CD4-positive, alpha-beta memory T cell (primary cell): ENCODE results near the gene ITGB2. TPM values are rescaled to one million over a fixed set of nuclear protein-coding genes. Genes with fewer than 3 reads are reported as not detected.

Source experiments
- CTCF ChIA-PET: fragments of 350-600 bp; sonication (Branson Sonifier 250); formaldehyde crosslinking; loops from one replicate; lab custom pipeline; 2021; ENCODE audit warnings: inconsistent platforms; ENCODE audit not compliant: partially characterized antibody; lab: Charles Lee
- POLR2A ChIA-PET: fragments of 350-600 bp; sonication (Branson Sonifier 250); formaldehyde crosslinking; loops from one replicate; lab custom pipeline; 2021; ENCODE audit not compliant: partially characterized antibody; lab: Charles Lee
- DNase-seq, 5 donors: peaks; one replicate each; pipeline versions ENCODE4 v3.0.0 to v3.0.0-alpha.2; 2020 to 2022; ENCODE audit warnings: mixed read lengths in 1 of 5
- H3K27ac ChIP-seq: one replicate; pipeline ENCODE4 v1.7.0; 2013; ENCODE audit warnings: low read depth, low read length
- H3K27me3 ChIP-seq: 2 replicates; pipeline ENCODE4 v1.7.0; 2013; ENCODE audit warnings: mild to moderate bottlenecking, low read length, moderate library complexity; ENCODE audit not compliant: insufficient read depth
- H3K36me3 ChIP-seq: 2 replicates; pipeline ENCODE4 v1.7.0; 2013; ENCODE audit warnings: mild to moderate bottlenecking, low read length, moderate library complexity; ENCODE audit not compliant: insufficient read depth
- H3K4me1 ChIP-seq: 2 replicates; pipeline ENCODE4 v1.7.0; 2013; ENCODE audit warnings: mild to moderate bottlenecking, low read length, moderate library complexity; ENCODE audit not compliant: insufficient read depth
- H3K4me3 ChIP-seq, 2 donors: one replicate each; pipeline ENCODE4 v1.7.0; 2013; ENCODE audit warnings: low read length in 2 of 2, mild to moderate bottlenecking in 1 of 2
- H3K9me3 ChIP-seq, 2 donors: one replicate each; pipeline ENCODE4 v1.7.0; 2013; ENCODE audit warnings: low read length in 2 of 2, control low read depth in 1 of 2; ENCODE audit not compliant: control insufficient read depth in 1 of 2
- H3K27ac Mint-ChIP-seq, 7 donors: one replicate each; pipeline ENCODE4 v1.8.0; 2020 to 2021; ENCODE audit warnings: mixed read lengths in 7 of 7, mild to moderate bottlenecking in 6 of 7, inconsistent platforms in 3 of 7, moderate library complexity in 3 of 7
- H3K27me3 Mint-ChIP-seq, 2 donors: one replicate each; pipeline ENCODE4 v1.8.0; 2020 to 2021; ENCODE audit warnings: mixed read lengths in 2 of 2
- H3K36me3 Mint-ChIP-seq, 2 donors: one replicate each; pipeline ENCODE4 v1.8.0; 2020 to 2021; ENCODE audit warnings: mixed read lengths in 2 of 2, inconsistent platforms in 1 of 2, mild to moderate bottlenecking in 1 of 2
- H3K4me1 Mint-ChIP-seq, 4 donors: one replicate each; pipeline ENCODE4 v1.8.0; 2020 to 2021; ENCODE audit warnings: mixed read lengths in 4 of 4, mild to moderate bottlenecking in 1 of 4
- H3K4me3 Mint-ChIP-seq, 8 donors: one replicate each; pipeline ENCODE4 v1.8.0; 2020 to 2021; ENCODE audit warnings: mixed read lengths in 8 of 8, mild to moderate bottlenecking in 7 of 8, moderate library complexity in 6 of 8, inconsistent platforms in 3 of 8
- H3K9me3 Mint-ChIP-seq, 8 donors: one replicate each; pipeline ENCODE4 v1.8.0; 2020 to 2021; ENCODE audit warnings: mixed read lengths in 8 of 8, mild to moderate bottlenecking in 5 of 8, inconsistent platforms in 3 of 8, moderate library complexity in 1 of 8
- intact Hi-C: fragments of 100-400 bp; cut with micrococcal nuclease; formaldehyde crosslinking; loops from one replicate; pipeline ENCODE4 v1.15.1; 2023
- polyA plus RNA-seq, 2 donors: library from polyadenylated mRNA; unstranded; fragments of 300-500 nt; fragmentation: Illumina TruSeq; gene quantifications; one replicate each; pipeline ENCODE4 v1.2.3, GENCODE V29; 2021
- total RNA-seq, 2 experiments: library from RNA; stranded (reverse); gene quantifications; one replicate each; pipeline ENCODE4 v1.2.3, GENCODE V29; 2021

The ITGB2 gene
- total and polyA plus RNA-seq, 4 experiments from 2014 or later = 278 to 575 (median 414) TPM

DNA sequence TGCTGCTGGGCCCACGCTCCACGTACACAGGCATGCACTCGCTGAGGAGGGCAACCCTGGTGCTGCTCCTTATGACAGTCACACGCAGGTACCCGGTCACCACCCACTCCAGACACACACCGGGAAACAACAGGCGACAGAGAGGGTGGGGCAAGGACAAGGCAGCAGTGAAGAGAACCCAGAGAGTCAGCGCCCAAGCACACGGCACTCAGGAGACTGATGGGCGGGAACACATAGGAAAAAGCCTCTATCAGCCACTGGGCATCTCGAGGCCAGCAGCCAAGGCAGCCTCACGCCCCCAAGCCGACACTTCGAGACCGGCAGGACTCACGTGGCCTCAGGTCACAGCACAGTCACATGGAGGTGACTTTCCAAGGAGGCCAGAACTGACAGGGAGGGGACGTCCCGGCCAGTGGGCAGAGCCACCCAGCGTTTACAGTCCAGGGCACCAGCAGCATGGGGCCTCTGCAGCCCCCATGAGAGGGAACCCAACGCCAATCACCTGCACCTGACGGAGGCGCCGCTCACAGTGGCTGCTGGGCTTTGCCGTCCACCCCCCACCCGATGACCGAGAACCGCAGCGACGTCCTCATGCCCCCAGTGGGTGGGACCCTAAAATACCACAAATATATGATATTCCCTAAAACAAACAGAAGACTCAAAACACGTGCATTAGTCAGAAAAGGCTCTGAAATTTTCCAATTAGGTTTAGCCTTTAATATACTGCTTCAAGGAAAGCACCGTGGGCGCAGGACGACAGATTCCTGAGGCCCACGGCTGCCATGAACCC, 66.9 kb downstream of the ITGB2 start:
- ChIA-PET CTCF (no interaction called here), POLR2A (interaction anchor here (1.2 kb wide), 1 partner anchor 13 kb away, joined by 3 read pairs; no protein-coding TSS in a partner anchor)
- H3K4me1 ChIP-seq = peaks cover 33% of the 10 kb centered on the region
- no peak overlapping the region for H3K4me3 ChIP-seq
- no peaks in the 10 kb centered on the region for H3K9me3 Mint-ChIP-seq
- intact Hi-C loops = no loop called here
- H3K36me3 Mint-ChIP-seq = peaks cover 47 to 82% of the 10 kb centered on the region in 2 donors
- no peak for DNase-seq
- H3K27me3 ChIP-seq = no peaks in the 10 kb centered on the region
- peak overlapping the region in 2 of 8 donors; percentile 19 to 46 for H3K4me3 Mint-ChIP-seq
- peak overlapping the region; percentile 51 to 92 (median 72) for H3K27ac Mint-ChIP-seq
- H3K4me1 Mint-ChIP-seq = peaks cover 15 to 60% (median 37%) of the 10 kb centered on the region in 4 donors
- H3K36me3 ChIP-seq = peaks cover 74% of the 10 kb centered on the region
- H3K27ac ChIP-seq = no peak overlapping the region
- no peaks in the 10 kb centered on the region for H3K9me3 ChIP-seq
- no peaks in the 10 kb centered on the region for H3K27me3 Mint-ChIP-seq

DNA sequence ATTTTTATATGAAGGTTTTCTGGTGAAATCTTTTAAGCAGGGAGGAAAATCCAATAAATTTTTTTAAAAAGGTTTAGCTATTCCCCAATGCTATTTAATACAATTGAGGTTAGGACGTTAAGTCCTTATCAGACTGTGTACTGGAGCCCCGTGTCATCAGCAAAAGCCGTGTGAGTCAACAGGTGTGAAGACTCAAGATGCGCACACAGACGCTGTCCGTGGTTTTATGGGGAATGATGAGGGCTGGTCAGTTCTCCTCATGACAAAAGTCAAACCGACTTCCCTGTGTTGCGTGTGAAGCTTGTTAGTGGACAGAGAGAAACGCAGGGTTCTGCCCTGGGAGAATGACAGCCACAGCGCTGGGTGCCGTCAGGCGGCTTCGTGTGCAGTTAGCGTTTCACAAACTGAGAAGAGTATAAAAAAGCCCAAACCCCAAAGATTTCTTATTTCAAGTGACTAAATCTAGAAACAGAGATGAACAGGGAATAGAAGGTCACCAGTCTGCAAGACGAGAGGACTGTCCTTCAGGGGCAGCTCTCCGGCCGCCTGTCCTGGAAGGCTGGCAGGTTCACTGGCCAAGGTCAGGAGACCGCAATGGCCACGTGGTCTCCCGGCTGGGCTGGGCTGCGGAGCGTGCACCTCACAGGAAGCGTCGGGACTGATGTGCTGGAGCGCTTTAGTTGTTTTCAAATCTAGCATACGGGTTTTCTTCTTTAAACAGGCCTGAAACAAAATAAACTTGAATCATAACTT, 69.6 kb downstream of the ITGB2 start:
- no peaks in the 10 kb centered on the region for H3K9me3 Mint-ChIP-seq
- H3K27ac Mint-ChIP-seq = peak overlapping the region; percentile 12 to 78 (median 64)
- CTCF ChIA-PET = interaction anchor here (1.3 to 1.5 kb wide), 3 partner anchors 33 to 287 kb away, joined by 3 read pairs; no protein-coding TSS in a partner anchor
- H3K4me1 Mint-ChIP-seq = peaks cover 18 to 62% (median 42%) of the 10 kb centered on the region in 4 donors
- H3K9me3 ChIP-seq = no peaks in the 10 kb centered on the region
- H3K27me3 ChIP-seq = no peaks in the 10 kb centered on the region
- peak overlapping the region in 2 of 8 donors; percentile 39 to 64 for H3K4me3 Mint-ChIP-seq
- peaks cover 44 to 68% of the 10 kb centered on the region in 2 donors for H3K36me3 Mint-ChIP-seq
- DNase-seq = no peak
- H3K27me3 Mint-ChIP-seq = no peaks in the 10 kb centered on the region
- peaks cover 47% of the 10 kb centered on the region for H3K36me3 ChIP-seq
- no peak overlapping the region for H3K27ac ChIP-seq
- POLR2A ChIA-PET = interaction anchor here (1.0 to 1.9 kb wide), 4 partner anchors 11 to 76 kb away, joined by 3 to 5 read pairs (median 3); no protein-coding TSS in a partner anchor
- peaks cover 42% of the 10 kb centered on the region for H3K4me1 ChIP-seq
- H3K4me3 ChIP-seq = no peak overlapping the region
- intact Hi-C loops = no loop called here

DNA sequence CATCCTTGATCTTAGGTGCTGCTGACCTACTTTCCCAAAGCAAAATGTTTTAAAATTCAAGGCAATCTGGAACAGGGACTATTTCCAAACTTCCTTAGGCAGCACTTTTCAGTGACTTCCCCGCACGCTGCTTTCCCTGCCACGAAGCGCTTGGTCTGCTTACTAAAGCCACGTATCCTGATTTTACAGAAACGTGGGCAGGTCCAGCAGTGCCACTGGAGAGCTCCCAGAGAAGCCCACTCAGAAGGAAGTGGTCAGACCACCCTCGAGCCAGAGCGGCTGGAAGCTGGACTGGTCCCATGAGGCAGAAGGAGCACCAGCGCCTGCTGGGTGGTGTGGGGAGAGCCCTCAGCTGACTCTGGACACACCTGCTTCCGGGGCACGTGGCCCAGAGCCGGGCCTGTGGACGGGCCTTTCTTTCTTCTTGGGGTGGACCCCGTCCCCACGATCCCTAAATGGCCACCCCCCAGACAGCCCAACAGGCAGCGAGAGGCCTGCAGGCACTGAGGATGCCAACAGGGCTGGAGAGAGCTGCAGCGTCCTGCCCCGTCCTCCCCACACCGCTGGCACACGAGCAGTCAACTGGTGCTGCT, 70.4 kb downstream of the ITGB2 start:
- Mint-ChIP-seq H3K27me3 (no peaks in the 10 kb centered on the region), H3K36me3 (peaks cover 41 to 61% of the 10 kb centered on the region in 2 donors), H3K4me1 (peaks cover 20 to 60% (median 44%) of the 10 kb centered on the region in 4 donors), H3K9me3 (no peaks in the 10 kb centered on the region), H3K27ac (no peak overlapping the region), H3K4me3 (no peak overlapping the region)
- Histone ChIP-seq H3K4me3 (no peak overlapping the region), H3K4me1 (peaks cover 46% of the 10 kb centered on the region), H3K27me3 (no peaks in the 10 kb centered on the region), H3K9me3 (no peaks in the 10 kb centered on the region), H3K36me3 (peaks cover 39% of the 10 kb centered on the region), H3K27ac (no peak overlapping the region)
- intact Hi-C loops = no loop called here
- no peak for DNase-seq
- ChIA-PET CTCF (interaction anchor here (1.3 to 1.5 kb wide), 3 partner anchors 33 to 288 kb away, joined by 3 read pairs; no protein-coding TSS in a partner anchor), POLR2A (interaction anchor here (0.6 to 1.1 kb wide), 4 partner anchors 33 to 88 kb away, joined by 3 read pairs; no protein-coding TSS in a partner anchor)

DNA sequence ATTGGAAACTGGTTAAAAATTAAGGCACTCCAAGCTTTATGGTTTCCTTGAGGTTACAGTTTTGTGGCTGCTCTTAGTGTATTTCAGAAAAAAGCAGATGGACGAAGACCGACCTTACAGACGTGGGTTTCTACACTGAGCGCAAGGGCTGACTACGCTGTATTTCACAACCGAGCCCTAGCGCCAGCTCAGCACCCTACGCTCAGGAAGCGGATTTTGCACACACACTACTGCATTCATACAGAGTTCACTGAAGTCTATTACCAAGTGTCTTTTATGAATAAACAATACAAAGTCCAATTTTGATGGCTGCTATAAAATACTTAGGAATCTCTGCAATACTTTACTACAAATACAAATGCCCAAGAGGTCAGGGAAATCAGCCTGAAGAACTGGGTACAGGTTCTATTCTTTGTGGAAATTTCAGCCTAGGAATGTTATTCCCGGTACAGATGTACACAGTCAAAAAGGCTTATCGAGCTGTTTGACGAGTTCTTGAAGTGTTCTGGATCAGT, 71.0 kb downstream of the ITGB2 start:
- no peak for DNase-seq
- H3K4me3 ChIP-seq = no peak overlapping the region
- peaks cover 35 to 54% of the 10 kb centered on the region in 2 donors for H3K36me3 Mint-ChIP-seq
- H3K9me3 Mint-ChIP-seq = no peaks in the 10 kb centered on the region
- peaks cover 18 to 58% (median 40%) of the 10 kb centered on the region in 4 donors for H3K4me1 Mint-ChIP-seq
- ChIA-PET CTCF (interaction anchor here (1.4 kb wide), 1 partner anchor 49 kb away, joined by 3 read pairs; no protein-coding TSS in a partner anchor), POLR2A (interaction anchor here (1.0 kb wide), 1 partner anchor 24 kb away, joined by 4 read pairs; the partner anchor contains the start of gene PTTG1IP)
- H3K4me1 ChIP-seq = peaks cover 42% of the 10 kb centered on the region
- no peak overlapping the region for H3K27ac ChIP-seq
- no peaks in the 10 kb centered on the region for H3K27me3 Mint-ChIP-seq
- H3K36me3 ChIP-seq = peaks cover 33% of the 10 kb centered on the region
- intact Hi-C loops = no loop called here
- no peak overlapping the region for H3K27ac Mint-ChIP-seq
- H3K27me3 ChIP-seq = no peaks in the 10 kb centered on the region
- no peak overlapping the region for H3K4me3 Mint-ChIP-seq
- no peaks in the 10 kb centered on the region for H3K9me3 ChIP-seq

DNA sequence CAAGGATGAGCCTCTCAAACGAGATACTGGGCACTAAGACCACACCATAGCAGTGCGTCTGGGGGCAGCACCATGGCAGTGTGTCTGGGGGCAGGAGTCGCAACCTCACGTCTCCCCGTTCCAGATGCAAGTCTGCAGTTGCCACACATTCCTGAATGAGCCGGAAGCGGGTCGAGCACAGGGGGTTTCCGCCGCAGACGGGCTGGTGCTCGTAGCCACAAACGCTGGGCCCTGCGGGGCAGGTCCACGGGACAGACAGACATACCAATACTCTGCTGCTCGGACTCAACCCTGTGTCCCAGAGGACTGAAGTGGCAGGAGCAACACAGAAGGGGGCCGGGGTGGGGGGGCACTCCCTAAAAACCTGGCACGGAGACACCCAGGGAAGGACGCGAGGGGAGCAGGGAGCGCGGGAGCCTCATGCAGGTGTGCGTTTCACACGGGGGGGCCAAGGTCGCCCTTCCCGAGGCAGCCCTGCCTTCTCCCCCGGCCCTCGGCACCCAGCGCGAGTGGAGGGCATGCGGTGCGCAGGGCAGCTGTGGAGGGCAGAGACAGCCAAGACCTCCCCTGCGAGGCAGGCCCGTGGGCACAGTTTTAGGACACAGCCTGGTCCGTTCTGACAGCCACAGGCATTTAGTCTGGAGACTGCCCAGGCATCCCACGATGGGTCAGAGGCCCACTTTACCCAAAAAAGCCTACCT, 71.7 kb downstream of the ITGB2 start:
- Histone ChIP-seq H3K4me3 (no peak overlapping the region), H3K9me3 (no peaks in the 10 kb centered on the region), H3K27me3 (no peaks in the 10 kb centered on the region), H3K27ac (no peak overlapping the region), H3K36me3 (peaks cover 26% of the 10 kb centered on the region), H3K4me1 (peaks cover 35% of the 10 kb centered on the region)
- ChIA-PET CTCF (no interaction called here), POLR2A (interaction anchor here (1.0 kb wide), 1 partner anchor 25 kb away, joined by 4 read pairs; the partner anchor contains the start of gene PTTG1IP)
- peaks cover 32 to 47% of the 10 kb centered on the region in 2 donors for H3K36me3 Mint-ChIP-seq
- no peaks in the 10 kb centered on the region for H3K27me3 Mint-ChIP-seq
- no peaks in the 10 kb centered on the region for H3K9me3 Mint-ChIP-seq
- no peak overlapping the region for H3K27ac Mint-ChIP-seq
- intact Hi-C loops = no loop called here
- no peak overlapping the region for H3K4me3 Mint-ChIP-seq
- H3K4me1 Mint-ChIP-seq = peaks cover 12 to 54% (median 36%) of the 10 kb centered on the region in 4 donors
- DNase-seq = no peak
